A673 (cell line): Measurements from ENCODE around the gene RIMS4. TPM values are rescaled to one million over a fixed set of nuclear protein-coding genes. Genes with fewer than 3 reads are reported as not detected.

Experiments
- BruUV-seq: library from RNA; stranded (reverse); fragments of 400-500 nt; replicated peaks from 2 replicates; lab custom pipeline; 2021; lab: Mats Ljungman, UMichigan
- CTCF ChIA-PET: fragments of 300-600 bp; sonication (Branson Sonifier 250); formaldehyde crosslinking; loops from one replicate; lab custom pipeline; 2022; ENCODE audit warnings: antibody characterized with exemption; lab: Charles Lee
- POLR2A ChIA-PET: fragments of 300-600 bp; sonication (Branson Sonifier 250); formaldehyde crosslinking; loops from one replicate; lab custom pipeline; 2022; ENCODE audit warnings: antibody characterized with exemption; ENCODE audit not compliant: low non-redundant PET; lab: Charles Lee
- DNase-seq: peaks from one replicate; pipeline ENCODE4 v3.0.0-alpha.2; 2015; ENCODE audit warnings: low spot score
- H3K27ac ChIP-seq: fragments of 200-600 bp; sonication (generic); 2 replicates; pipeline ENCODE4 v1.5.1; 2016; ENCODE audit warnings: mixed run types, low read depth, mild to moderate bottlenecking, mixed read lengths, antibody characterized with exemption, low read length; ENCODE audit not compliant: poor library complexity, severe bottlenecking
- H3K27me3 ChIP-seq: fragments of 200-600 bp; sonication (generic); replicated peaks from 2 replicates; pipeline ENCODE4 v1.6.1; 2017; ENCODE audit warnings: mixed run types, low read depth, mild to moderate bottlenecking, mixed read lengths, antibody characterized with exemption, low read length; ENCODE audit not compliant: insufficient read depth, poor library complexity
- H3K36me3 ChIP-seq: fragments of 200-600 bp; sonication (generic); 2 replicates; pipeline ENCODE4 v1.6.1; 2016; ENCODE audit warnings: mixed run types, mild to moderate bottlenecking, mixed read lengths, antibody characterized with exemption, low read length; ENCODE audit not compliant: insufficient read depth, poor library complexity, severe bottlenecking
- H3K4me1 ChIP-seq: fragments of 200-600 bp; sonication (generic); 2 replicates; pipeline ENCODE4 v1.6.1; 2017; ENCODE audit warnings: mixed run types, mild to moderate bottlenecking, mixed read lengths, antibody characterized with exemption, low read length; ENCODE audit not compliant: insufficient read depth, poor library complexity, severe bottlenecking
- H3K4me3 ChIP-seq: fragments of 200-600 bp; sonication (generic); 2 replicates; pipeline ENCODE4 v1.5.1; 2016; ENCODE audit warnings: low read depth, mixed run types, mild to moderate bottlenecking, mixed read lengths, low read length; ENCODE audit not compliant: poor library complexity, severe bottlenecking
- H3K9me3 ChIP-seq: fragments of 200-600 bp; sonication (generic); 2 replicates; pipeline ENCODE4 v1.6.1; 2016; ENCODE audit warnings: mixed run types, low read depth, mild to moderate bottlenecking, mixed read lengths, antibody characterized with exemption, low read length; ENCODE audit not compliant: poor library complexity, severe bottlenecking
- EZH2 ChIP-seq: fragments of 200-600 bp; sonication (generic); IDR thresholded peaks from 2 replicates; pipeline ENCODE4 v1.6.1; 2017; ENCODE audit warnings: borderline replicate concordance, low read depth, mild to moderate bottlenecking, mixed read lengths, antibody characterized with exemption, low read length; ENCODE audit not compliant: poor library complexity, severe bottlenecking
- intact Hi-C: fragments of 100-400 bp; cut with micrococcal nuclease; formaldehyde crosslinking; loops from one replicate; pipeline ENCODE4 v1.10.0; 2022; ENCODE audit not compliant: unreplicated experiment
- total RNA-seq: library from RNA; stranded (reverse); gene quantifications from 2 replicates; pipeline ENCODE4 v1.2.3, GENCODE V29; 2021
- TF ChIP-seq, protein P1 (sequence below): fragments of 300-800, 200-600 bp; sonication (generic); conservative IDR thresholded peaks from 2 replicates; pipeline ENCODE4 v1.5.1; 2017; ENCODE audit warnings: low read depth, mild to moderate bottlenecking, antibody characterized with exemption, low read length, moderate library complexity, mixed read lengths

The RIMS4 gene
- total RNA-seq, 1 experiment from 2014 or later: 0.39 TPM

DNA sequence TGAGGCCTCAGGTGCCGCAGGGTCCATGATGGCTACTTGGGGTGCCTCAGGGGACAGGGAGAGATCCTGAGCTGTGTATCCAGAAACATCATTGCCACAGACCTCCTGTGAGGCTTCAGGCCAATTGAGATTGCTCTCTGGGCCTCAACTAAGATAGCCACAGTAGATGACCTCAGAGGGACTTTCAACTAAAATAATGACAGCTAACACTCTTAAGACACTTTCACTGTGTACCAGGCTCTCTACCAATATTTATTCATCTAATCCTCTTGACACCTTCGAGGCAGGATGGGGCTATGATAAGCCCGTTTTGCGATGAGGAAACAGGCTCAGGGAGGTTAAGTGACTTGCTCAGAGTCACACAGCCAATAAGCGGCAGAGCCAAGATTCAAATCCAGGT is 10.7 kb downstream of the RIMS4 start:
- Histone ChIP-seq H3K36me3 (no peaks in the 10 kb centered on the region), H3K27me3 (peaks cover 16% of the 10 kb centered on the region), H3K27ac (no peak overlapping the region), H3K4me3 (no peak overlapping the region), H3K9me3 (no peaks in the 10 kb centered on the region), H3K4me1 (no peaks in the 10 kb centered on the region)
- TF ChIP-seq EZH2: no peak
- TF ChIP-seq, protein P1, sequence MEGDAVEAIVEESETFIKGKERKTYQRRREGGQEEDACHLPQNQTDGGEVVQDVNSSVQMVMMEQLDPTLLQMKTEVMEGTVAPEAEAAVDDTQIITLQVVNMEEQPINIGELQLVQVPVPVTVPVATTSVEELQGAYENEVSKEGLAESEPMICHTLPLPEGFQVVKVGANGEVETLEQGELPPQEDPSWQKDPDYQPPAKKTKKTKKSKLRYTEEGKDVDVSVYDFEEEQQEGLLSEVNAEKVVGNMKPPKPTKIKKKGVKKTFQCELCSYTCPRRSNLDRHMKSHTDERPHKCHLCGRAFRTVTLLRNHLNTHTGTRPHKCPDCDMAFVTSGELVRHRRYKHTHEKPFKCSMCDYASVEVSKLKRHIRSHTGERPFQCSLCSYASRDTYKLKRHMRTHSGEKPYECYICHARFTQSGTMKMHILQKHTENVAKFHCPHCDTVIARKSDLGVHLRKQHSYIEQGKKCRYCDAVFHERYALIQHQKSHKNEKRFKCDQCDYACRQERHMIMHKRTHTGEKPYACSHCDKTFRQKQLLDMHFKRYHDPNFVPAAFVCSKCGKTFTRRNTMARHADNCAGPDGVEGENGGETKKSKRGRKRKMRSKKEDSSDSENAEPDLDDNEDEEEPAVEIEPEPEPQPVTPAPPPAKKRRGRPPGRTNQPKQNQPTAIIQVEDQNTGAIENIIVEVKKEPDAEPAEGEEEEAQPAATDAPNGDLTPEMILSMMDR: no peak
- BruUV-seq: no TSS peak
- DNase-seq: no peak
- POLR2A ChIA-PET: no interaction called here
- CTCF ChIA-PET: no interaction called here
- intact Hi-C loops: loop anchor here (1.0 kb wide), 1 partner anchor 68 kb away; no protein-coding TSS in a partner anchor

DNA sequence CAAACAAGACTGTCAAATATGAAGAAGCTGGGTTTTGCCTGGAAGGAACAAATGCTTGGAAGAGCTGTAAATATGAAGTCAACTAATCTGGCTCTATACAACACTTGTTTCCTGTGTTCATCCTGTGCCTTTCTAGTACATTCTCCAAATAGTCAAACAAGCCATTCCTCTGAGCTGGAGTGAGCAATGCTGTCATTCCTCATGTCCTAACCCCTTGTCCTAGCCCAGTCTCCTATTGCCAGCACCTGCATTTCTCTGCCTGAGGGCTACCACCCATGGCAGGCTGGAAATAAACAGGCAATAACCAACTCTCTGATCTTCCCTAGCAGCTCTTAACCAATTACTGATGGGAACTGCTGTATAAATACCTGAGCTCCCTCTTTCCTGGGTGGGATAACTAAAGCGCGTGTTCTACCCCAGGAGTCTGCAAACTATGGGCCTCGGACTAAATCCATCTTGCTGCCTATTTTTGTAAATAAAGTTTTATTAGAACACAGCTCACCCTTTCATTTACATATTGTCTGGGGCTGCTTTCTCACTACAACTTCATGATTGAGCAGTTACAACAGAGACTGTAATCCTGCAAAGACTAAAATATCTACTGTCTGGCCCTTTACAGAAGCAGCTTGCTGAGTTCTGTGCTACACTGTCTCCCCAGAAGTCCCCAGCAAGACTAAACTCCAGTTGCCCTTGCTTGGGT is 13.4 kb downstream of the RIMS4 start:
- no peaks in the 10 kb centered on the region for H3K4me1 ChIP-seq
- no peaks in the 10 kb centered on the region for H3K27me3 ChIP-seq
- no peaks in the 10 kb centered on the region for H3K9me3 ChIP-seq
- intact Hi-C loops: no loop called here
- DNase-seq: no peak
- ChIA-PET CTCF (interaction anchor here (0.6 kb wide), 1 partner anchor 17 kb away, joined by 7 read pairs; no protein-coding TSS in a partner anchor), POLR2A (no interaction called here)
- H3K27ac ChIP-seq: no peak overlapping the region
- H3K4me3 ChIP-seq: no peak overlapping the region
- TF ChIP-seq EZH2: no peak
- TF ChIP-seq, protein P1: no peak
- no TSS peak for BruUV-seq
- no peaks in the 10 kb centered on the region for H3K36me3 ChIP-seq

DNA sequence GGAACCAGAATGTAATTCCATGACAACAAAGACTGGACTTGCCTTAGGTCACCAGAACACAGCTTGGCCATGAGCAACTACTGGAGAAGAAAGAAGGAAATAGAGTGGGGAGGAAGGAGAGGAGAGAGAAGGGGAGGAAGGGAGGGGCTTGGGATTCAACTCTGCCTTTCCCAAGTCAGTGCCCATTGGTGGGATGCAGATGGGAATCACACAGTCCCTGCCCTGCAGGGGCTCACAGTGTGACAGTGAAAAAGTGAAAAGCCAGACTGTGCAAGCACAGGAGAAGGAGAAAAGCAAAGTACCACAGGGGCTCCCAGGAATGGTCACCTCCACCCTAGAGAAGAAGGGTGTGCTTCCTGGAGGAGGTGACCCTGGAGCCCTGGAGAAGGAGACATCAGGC is 14.0 kb downstream of the RIMS4 start:
- H3K36me3 ChIP-seq: no peaks in the 10 kb centered on the region
- H3K27ac ChIP-seq: no peak overlapping the region
- H3K9me3 ChIP-seq: no peaks in the 10 kb centered on the region
- CTCF ChIA-PET: interaction anchor here (0.6 kb wide), 1 partner anchor 17 kb away, joined by 7 read pairs; no protein-coding TSS in a partner anchor
- TF ChIP-seq EZH2: no peak
- TF ChIP-seq, protein P1: no peak
- no peaks in the 10 kb centered on the region for H3K4me1 ChIP-seq
- H3K27me3 ChIP-seq: no peaks in the 10 kb centered on the region
- POLR2A ChIA-PET: no interaction called here
- no peak overlapping the region for H3K4me3 ChIP-seq
- no TSS peak for BruUV-seq
- intact Hi-C loops: no loop called here
- DNase-seq: no peak
